SK-N-SH (cell line): ENCODE measurements around the gene KCNQ5. TPM values are rescaled to one million over a fixed set of nuclear protein-coding genes. Genes with fewer than 3 reads are reported as not detected.

Experiments
- CTCF ChIA-PET: fragments of 300-600, 350-600 bp; formaldehyde crosslinking; extraction: SDS; loops from one replicate; lab custom pipeline; 2021; lab: Yijun Ruan, JAX
- POLR2A ChIA-PET: fragments of 350-600 bp; sonication (Branson Sonifier 250); formaldehyde crosslinking; extraction: SDS; loops from one replicate; lab custom pipeline; 2020; ENCODE audit warnings: antibody characterized with exemption, inconsistent platforms; lab: Yijun Ruan, JAX
- DNase-seq: peaks from one replicate; pipeline ENCODE4 v3.0.0; 2012
- H2AFZ ChIP-seq: fragments of 200-600 bp; sonication (generic); 2 replicates; pipeline ENCODE4 v1.8.1; 2016; ENCODE audit warnings: antibody characterized with exemption, mild to moderate bottlenecking, low read depth
- H3F3A ChIP-seq: fragments of 200-600 bp; sonication (generic); replicated peaks from 2 replicates; pipeline ENCODE3; 2016; ENCODE audit warnings: antibody characterized with exemption, mild to moderate bottlenecking; ENCODE audit not compliant: insufficient read depth
- H3K27ac ChIP-seq, 2 experiments: fragments of 200-500 bp in 1 of 2; fragments of 200-600 bp in 1 of 2; sonication (Bioruptor generic) in 1 of 2; sonication (generic), shearing (Covaris generic) in 1 of 2; 2 replicates each; pipeline versions ENCODE4 v1.5.1 to v1.6.1; 2014 to 2016; ENCODE audit warnings: low read depth in 2 of 2, inconsistent platforms in 1 of 2, low read length in 1 of 2, mild to moderate bottlenecking in 1 of 2, mixed read lengths in 1 of 2
- H3K27me3 ChIP-seq: fragments of 200-600 bp; sonication (generic), shearing (Covaris generic); 2 replicates; pipeline ENCODE4 v1.6.1; 2016; ENCODE audit warnings: mixed run types; ENCODE audit not compliant: insufficient read depth
- H3K36me3 ChIP-seq, 2 experiments: fragments of 200-500 bp in 1 of 2; fragments of 200-600 bp in 1 of 2; sonication (Bioruptor generic) in 1 of 2; sonication (generic) in 1 of 2; replicated peaks in 1 of 2; 2 replicates each; pipeline versions ENCODE3 to v1.5.1; 2014 to 2016; ENCODE audit warnings: low read length in 1 of 2, mild to moderate bottlenecking in 1 of 2; ENCODE audit not compliant: insufficient read depth in 2 of 2, control insufficient read depth in 1 of 2
- H3K4me1 ChIP-seq, 2 experiments: fragments of 200-500 bp in 1 of 2; fragments of 200-600 bp in 1 of 2; sonication (Bioruptor generic) in 1 of 2; sonication (generic), shearing (Covaris generic) in 1 of 2; 2 replicates each; pipeline versions ENCODE4 v1.5.1 to v1.6.1; 2014 to 2016; ENCODE audit warnings: low read depth in 1 of 2, low read length in 1 of 2, mixed run types in 1 of 2; ENCODE audit not compliant: insufficient read depth in 2 of 2, control insufficient read depth in 1 of 2
- H3K4me2 ChIP-seq: fragments of 200-600 bp; sonication (generic), shearing (Covaris generic); 2 replicates; pipeline ENCODE4 v1.6.1; 2017; ENCODE audit warnings: mixed run types
- H3K4me3 ChIP-seq, 2 experiments: fragments of 200-500 bp in 1 of 2; fragments of 200-600 bp in 1 of 2; sonication (Bioruptor generic) in 1 of 2; sonication (generic), shearing (Covaris generic) in 1 of 2; 2 replicates each; pipeline versions ENCODE4 v1.5.1 to v1.8.1; 2014 to 2016; ENCODE audit warnings: low read depth in 2 of 2, inconsistent platforms in 1 of 2, low read length in 1 of 2, mild to moderate bottlenecking in 1 of 2, mixed read lengths in 1 of 2, moderate library complexity in 1 of 2
- H3K79me2 ChIP-seq: fragments of 200-600 bp; sonication (generic); 2 replicates; pipeline ENCODE4 v1.8.1; 2017; ENCODE audit warnings: mild to moderate bottlenecking; ENCODE audit not compliant: insufficient read depth
- H3K9ac ChIP-seq: fragments of 200-600 bp; sonication (generic); 2 replicates; pipeline ENCODE4 v1.6.1; 2017; ENCODE audit warnings: mixed run types
- H3K9me2 ChIP-seq: fragments of 200-600 bp; sonication (generic); 2 replicates; pipeline ENCODE4 v1.6.1; 2017; ENCODE audit warnings: mixed run types
- H3K9me3 ChIP-seq: fragments of 200-600 bp; sonication (generic); 2 replicates; pipeline ENCODE4 v1.6.1; 2017; ENCODE audit warnings: mixed run types, mild to moderate bottlenecking, moderate library complexity
- H4K20me1 ChIP-seq: fragments of 200-600 bp; sonication (generic); 2 replicates; pipeline ENCODE4 v1.6.1; 2017; ENCODE audit warnings: mild to moderate bottlenecking, mixed run types; ENCODE audit not compliant: insufficient read depth
- EZH2phosphoT487 ChIP-seq: fragments of 200-600 bp; sonication (generic); IDR thresholded peaks from 2 replicates; pipeline ENCODE4 v1.6.1; 2017; ENCODE audit warnings: low read depth, mixed run types, mild to moderate bottlenecking, antibody characterized with exemption, moderate library complexity, borderline replicate concordance
- FOSL2 ChIP-seq: IDR thresholded peaks from 2 replicates; pipeline ENCODE4 v1.4.0; 2012; ENCODE audit warnings: low read depth, mild to moderate bottlenecking, moderate library complexity, borderline replicate concordance
- GATA2 ChIP-seq: sonication (generic); formaldehyde crosslinking; IDR thresholded peaks from 2 replicates; pipeline ENCODE4 v1.5.0; 2020; ENCODE audit warnings: mild to moderate bottlenecking, missing genetic modification reagents
- JUND ChIP-seq: IDR thresholded peaks from 2 replicates; pipeline ENCODE4 v1.4.0; 2012
- MXI1 ChIP-seq: IDR thresholded peaks from 2 replicates; pipeline ENCODE4 v1.6.1; 2012; ENCODE audit warnings: mild to moderate bottlenecking, low read depth, low read length, improper control_type of control experiment
- POLR2AphosphoS5 ChIP-seq: IDR thresholded peaks from 2 replicates; pipeline ENCODE4 v1.6.1; 2012; ENCODE audit warnings: low read depth, low read length
- TAF1 ChIP-seq: IDR thresholded peaks from 2 replicates; pipeline ENCODE4 v1.6.1; 2012; ENCODE audit warnings: low read depth, mild to moderate bottlenecking, low read length, moderate library complexity, borderline replicate concordance
- TCF12 ChIP-seq: IDR thresholded peaks from 2 replicates; pipeline ENCODE4 v1.4.0; 2012
- YY1 ChIP-seq: IDR thresholded peaks from 2 replicates; pipeline ENCODE4 v1.4.0; 2012; ENCODE audit warnings: low read depth, mild to moderate bottlenecking
- WGBS: methylation state at CpG from one replicate; pipeline ENCODE4 v1.1.6; 2017; ENCODE audit warnings: low lambda C conversion rate; 5-methylcytosine and 5-hydroxymethylcytosine counted together
- polyA plus RNA-seq, 3 experiments: library from polyadenylated mRNA; depleted of rRNA; stranded (reverse); fragments of >200 nt; gene quantifications; 2 replicates each; pipeline ENCODE4 v1.2.3, GENCODE V29; 2012
- TF ChIP-seq, protein P1 (sequence below): IDR thresholded peaks from 2 replicates; pipeline ENCODE4 v1.4.0; 2012; ENCODE audit warnings: low read depth
- TF ChIP-seq, protein P2 (sequence below): IDR thresholded peaks from 2 replicates; pipeline ENCODE4 v1.6.1; 2012; ENCODE audit warnings: mild to moderate bottlenecking, low read depth, low read length, moderate library complexity
- TF ChIP-seq, protein P3 (sequence below): IDR thresholded peaks from 2 replicates; pipeline ENCODE4; 2012
- TF ChIP-seq, protein P4 (sequence below): IDR thresholded peaks from 2 replicates; pipeline ENCODE4 v1.4.0; 2012; ENCODE audit warnings: low read depth, borderline replicate concordance

Gene KCNQ5
- polyA plus RNA-seq, 1 of the 3 experiments (the other 2 are of a cell fraction) = 3.2 TPM

DNA sequence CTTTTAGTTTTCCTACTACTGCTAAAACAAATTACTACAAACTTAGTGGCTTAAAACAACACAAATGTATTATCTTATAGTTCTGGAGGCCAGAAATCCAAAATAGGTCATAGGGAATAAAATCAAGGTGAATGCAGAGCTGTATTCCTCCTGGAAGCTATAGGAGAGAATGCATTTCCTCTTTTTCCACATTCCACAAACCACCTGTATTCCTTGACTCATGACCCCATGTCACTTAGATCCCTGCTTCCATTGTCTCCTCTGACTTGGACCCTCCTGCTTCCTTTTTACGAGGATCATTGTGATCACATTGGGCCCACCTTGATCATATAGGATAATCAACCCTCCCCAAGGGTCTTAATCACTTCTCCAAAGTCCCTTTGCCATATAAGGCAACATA, 200.8 kb downstream of the KCNQ5 start:
- WGBS = 87% methylated on average over 1 of the region's 1 CpG
- Histone ChIP-seq H3K4me2 (no peak overlapping the region), H3K4me1 (peaks cover 0 to 23% of the 10 kb centered on the region in 2 experiments; a peak in 1 of 4 replicates), H3K79me2 (peaks cover 40% of the 10 kb centered on the region), H3K4me3 (no peak overlapping the region), H3K9me3 (no peaks in the 10 kb centered on the region), H3K27ac (no peak overlapping the region), H2AFZ (no peak overlapping the region), H3K9me2 (no peaks in the 10 kb centered on the region), H3K36me3 (peaks cover 0 to 6% of the 10 kb centered on the region in 2 experiments), H3F3A (peaks cover 32% of the 10 kb centered on the region), H3K27me3 (no peaks in the 10 kb centered on the region), H3K9ac (no peak overlapping the region), H4K20me1 (no peaks in the 10 kb centered on the region)
- ChIA-PET POLR2A (no interaction called here), CTCF (interaction anchor here (0.6 to 1.0 kb wide), 2 partner anchors 46 to 206 kb away, joined by 3 to 4 read pairs; no protein-coding TSS in a partner anchor)
- TF ChIP-seq YY1 = no peak
- TF ChIP-seq FOSL2 = no peak
- TF ChIP-seq POLR2AphosphoS5 = no peak
- TF ChIP-seq, protein P1, sequence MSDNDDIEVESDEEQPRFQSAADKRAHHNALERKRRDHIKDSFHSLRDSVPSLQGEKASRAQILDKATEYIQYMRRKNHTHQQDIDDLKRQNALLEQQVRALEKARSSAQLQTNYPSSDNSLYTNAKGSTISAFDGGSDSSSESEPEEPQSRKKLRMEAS = no peak
- no peak for TF ChIP-seq JUND
- TF ChIP-seq, protein P2, sequence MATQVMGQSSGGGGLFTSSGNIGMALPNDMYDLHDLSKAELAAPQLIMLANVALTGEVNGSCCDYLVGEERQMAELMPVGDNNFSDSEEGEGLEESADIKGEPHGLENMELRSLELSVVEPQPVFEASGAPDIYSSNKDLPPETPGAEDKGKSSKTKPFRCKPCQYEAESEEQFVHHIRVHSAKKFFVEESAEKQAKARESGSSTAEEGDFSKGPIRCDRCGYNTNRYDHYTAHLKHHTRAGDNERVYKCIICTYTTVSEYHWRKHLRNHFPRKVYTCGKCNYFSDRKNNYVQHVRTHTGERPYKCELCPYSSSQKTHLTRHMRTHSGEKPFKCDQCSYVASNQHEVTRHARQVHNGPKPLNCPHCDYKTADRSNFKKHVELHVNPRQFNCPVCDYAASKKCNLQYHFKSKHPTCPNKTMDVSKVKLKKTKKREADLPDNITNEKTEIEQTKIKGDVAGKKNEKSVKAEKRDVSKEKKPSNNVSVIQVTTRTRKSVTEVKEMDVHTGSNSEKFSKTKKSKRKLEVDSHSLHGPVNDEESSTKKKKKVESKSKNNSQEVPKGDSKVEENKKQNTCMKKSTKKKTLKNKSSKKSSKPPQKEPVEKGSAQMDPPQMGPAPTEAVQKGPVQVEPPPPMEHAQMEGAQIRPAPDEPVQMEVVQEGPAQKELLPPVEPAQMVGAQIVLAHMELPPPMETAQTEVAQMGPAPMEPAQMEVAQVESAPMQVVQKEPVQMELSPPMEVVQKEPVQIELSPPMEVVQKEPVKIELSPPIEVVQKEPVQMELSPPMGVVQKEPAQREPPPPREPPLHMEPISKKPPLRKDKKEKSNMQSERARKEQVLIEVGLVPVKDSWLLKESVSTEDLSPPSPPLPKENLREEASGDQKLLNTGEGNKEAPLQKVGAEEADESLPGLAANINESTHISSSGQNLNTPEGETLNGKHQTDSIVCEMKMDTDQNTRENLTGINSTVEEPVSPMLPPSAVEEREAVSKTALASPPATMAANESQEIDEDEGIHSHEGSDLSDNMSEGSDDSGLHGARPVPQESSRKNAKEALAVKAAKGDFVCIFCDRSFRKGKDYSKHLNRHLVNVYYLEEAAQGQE = no peak
- TF ChIP-seq MXI1 = no peak
- no peak for TF ChIP-seq GATA2
- TF ChIP-seq EZH2phosphoT487 = no peak
- TF ChIP-seq, protein P3, sequence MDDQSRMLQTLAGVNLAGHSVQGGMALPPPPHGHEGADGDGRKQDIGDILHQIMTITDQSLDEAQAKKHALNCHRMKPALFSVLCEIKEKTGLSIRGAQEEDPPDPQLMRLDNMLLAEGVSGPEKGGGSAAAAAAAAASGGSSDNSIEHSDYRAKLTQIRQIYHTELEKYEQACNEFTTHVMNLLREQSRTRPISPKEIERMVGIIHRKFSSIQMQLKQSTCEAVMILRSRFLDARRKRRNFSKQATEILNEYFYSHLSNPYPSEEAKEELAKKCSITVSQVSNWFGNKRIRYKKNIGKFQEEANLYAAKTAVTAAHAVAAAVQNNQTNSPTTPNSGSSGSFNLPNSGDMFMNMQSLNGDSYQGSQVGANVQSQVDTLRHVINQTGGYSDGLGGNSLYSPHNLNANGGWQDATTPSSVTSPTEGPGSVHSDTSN = no peak
- TF ChIP-seq, protein P4, sequence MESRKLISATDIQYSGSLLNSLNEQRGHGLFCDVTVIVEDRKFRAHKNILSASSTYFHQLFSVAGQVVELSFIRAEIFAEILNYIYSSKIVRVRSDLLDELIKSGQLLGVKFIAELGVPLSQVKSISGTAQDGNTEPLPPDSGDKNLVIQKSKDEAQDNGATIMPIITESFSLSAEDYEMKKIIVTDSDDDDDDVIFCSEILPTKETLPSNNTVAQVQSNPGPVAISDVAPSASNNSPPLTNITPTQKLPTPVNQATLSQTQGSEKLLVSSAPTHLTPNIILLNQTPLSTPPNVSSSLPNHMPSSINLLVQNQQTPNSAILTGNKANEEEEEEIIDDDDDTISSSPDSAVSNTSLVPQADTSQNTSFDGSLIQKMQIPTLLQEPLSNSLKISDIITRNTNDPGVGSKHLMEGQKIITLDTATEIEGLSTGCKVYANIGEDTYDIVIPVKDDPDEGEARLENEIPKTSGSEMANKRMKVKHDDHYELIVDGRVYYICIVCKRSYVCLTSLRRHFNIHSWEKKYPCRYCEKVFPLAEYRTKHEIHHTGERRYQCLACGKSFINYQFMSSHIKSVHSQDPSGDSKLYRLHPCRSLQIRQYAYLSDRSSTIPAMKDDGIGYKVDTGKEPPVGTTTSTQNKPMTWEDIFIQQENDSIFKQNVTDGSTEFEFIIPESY = no peak
- no peak for TF ChIP-seq TCF12
- no peak for TF ChIP-seq TAF1
- no peak for DNase-seq
